Measurements from ENCODE around the gene HLA-E. TPM values are rescaled to one million over a fixed set of nuclear protein-coding genes. Genes with fewer than 3 reads are reported as not detected.
"Not testable (repeated sequence)": the region's sequence is repeated elsewhere in the genome, so short reads cannot be mapped to it uniquely, and the experiment has no call there.

HLA-E gene
- polyA plus RNA-seq, 3 donors: 870 to 944 (median 893) TPM

DNA sequence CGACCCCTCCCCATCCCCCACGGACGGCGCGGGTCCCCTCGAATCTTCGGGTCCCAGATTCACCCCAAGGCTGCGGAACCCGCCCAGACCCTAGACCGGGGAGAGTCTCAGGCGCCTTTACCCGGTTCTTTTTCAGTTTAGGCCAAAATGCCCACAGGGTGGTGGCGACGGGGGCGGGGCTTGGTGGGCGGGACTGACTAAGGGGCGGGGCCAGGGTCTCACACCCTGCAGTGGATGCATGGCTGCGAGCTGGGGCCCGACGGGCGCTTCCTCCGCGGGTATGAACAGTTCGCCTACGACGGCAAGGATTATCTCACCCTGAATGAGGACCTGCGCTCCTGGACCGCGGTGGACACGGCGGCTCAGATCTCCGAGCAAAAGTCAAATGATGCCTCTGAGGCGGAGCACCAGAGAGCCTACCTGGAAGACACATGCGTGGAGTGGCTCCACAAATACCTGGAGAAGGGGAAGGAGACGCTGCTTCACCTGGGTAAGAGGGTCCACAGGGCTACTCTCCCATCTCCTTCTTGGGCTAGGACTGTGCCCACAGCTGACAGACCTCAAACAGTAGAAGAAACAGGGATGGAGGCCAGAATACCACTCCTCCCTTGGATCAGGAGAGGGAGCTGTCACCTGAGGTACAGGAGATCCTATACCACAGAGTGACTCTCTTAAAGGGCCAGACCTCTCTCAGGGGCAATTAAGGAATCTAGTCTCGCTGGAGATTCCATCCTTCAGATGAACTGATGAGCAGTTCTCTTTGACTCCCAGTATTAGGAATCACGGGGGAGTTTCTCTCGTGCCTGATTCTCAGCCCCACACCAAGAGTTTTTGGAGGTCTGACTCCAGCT, 942 bp downstream of the HLA-E start:
- peaks cover 42% of the 10 kb centered on the region for H3K79me2 ChIP-seq (ENCODE audit: insufficient read depth, low read length)
- H2AFZ ChIP-seq (ENCODE audit: insufficient read depth, low read depth, low read length, poor library complexity, severe bottlenecking): no peak overlapping the region
- Mint-ChIP-seq H3K27ac (peak overlapping the region; percentile 94 to 98 (median 97)), H3K27me3 (ENCODE audit: low read depth in 3 of 3) (peaks cover 2 to 10% (median 4%) of the 10 kb centered on the region in 3 donors), H3K9me3 (peaks cover 0 to 5% (median 3%) of the 10 kb centered on the region in 7 donors), H3K36me3 (peaks cover 39 to 47% of the 10 kb centered on the region in 2 donors), H3K4me1 (peaks cover 60% of the 10 kb centered on the region), H3K4me3 (peak overlapping the region; percentile 97 to 99)
- 6% methylated on average over 35 of the region's 38 CpGs for WGBS (ENCODE audit: insufficient coverage)
- intact Hi-C loops (cut with micrococcal nuclease): loop anchor here in 1 of 2 donors (5.0 kb wide), 2 partner anchors 42 to 122 kb away; no protein-coding TSS in a partner anchor
- H3K4me2 ChIP-seq (replicated peaks; ENCODE audit: extremely low read depth, low read length, poor library complexity, severe bottlenecking): peak overlapping the region; percentile 100
- peaks cover 50 to 51% of the 10 kb centered on the region in 2 donors for H3K4me1 ChIP-seq (ENCODE audit: control insufficient read depth in 1 of 2, insufficient read depth in 2 of 2, low read length in 2 of 2)
- TF ChIP-seq, protein P1, sequence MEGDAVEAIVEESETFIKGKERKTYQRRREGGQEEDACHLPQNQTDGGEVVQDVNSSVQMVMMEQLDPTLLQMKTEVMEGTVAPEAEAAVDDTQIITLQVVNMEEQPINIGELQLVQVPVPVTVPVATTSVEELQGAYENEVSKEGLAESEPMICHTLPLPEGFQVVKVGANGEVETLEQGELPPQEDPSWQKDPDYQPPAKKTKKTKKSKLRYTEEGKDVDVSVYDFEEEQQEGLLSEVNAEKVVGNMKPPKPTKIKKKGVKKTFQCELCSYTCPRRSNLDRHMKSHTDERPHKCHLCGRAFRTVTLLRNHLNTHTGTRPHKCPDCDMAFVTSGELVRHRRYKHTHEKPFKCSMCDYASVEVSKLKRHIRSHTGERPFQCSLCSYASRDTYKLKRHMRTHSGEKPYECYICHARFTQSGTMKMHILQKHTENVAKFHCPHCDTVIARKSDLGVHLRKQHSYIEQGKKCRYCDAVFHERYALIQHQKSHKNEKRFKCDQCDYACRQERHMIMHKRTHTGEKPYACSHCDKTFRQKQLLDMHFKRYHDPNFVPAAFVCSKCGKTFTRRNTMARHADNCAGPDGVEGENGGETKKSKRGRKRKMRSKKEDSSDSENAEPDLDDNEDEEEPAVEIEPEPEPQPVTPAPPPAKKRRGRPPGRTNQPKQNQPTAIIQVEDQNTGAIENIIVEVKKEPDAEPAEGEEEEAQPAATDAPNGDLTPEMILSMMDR (IDR thresholded peaks at IDR 0.05): no peak
- H3K27ac ChIP-seq (ENCODE audit: low read depth in 1 of 2, low read length in 2 of 2): peak overlapping the region; percentile 91 to 95
- peak overlapping the region; percentile 99 for H3K9ac ChIP-seq (ENCODE audit: insufficient read depth, low read length, poor library complexity, severe bottlenecking)
- H3K4me3 ChIP-seq (replicated peaks in 1 of 3; ENCODE audit: low read depth in 2 of 3, low read length in 3 of 3): peak overlapping the region; percentile 64 to 99 (median 88)
- peaks cover 59% of the 10 kb centered on the region for H4K20me1 ChIP-seq (ENCODE audit: insufficient read depth, low read length)
- peaks cover 42 to 44% of the 10 kb centered on the region in 2 donors for H3K36me3 ChIP-seq (replicated peaks in 1 of 2; ENCODE audit: control insufficient read depth in 1 of 2, insufficient read depth in 2 of 2, low read length in 2 of 2)
- no peaks in the 10 kb centered on the region for H3K9me3 ChIP-seq (replicated peaks in 1 of 2; ENCODE audit: control insufficient read depth in 1 of 2, insufficient read depth in 1 of 2, low read length in 2 of 2)
- no peaks in the 10 kb centered on the region for H3K27me3 ChIP-seq (ENCODE audit: control insufficient read depth in 2 of 2, insufficient read depth in 2 of 2, low read length in 2 of 2)
- DNase-seq: peak; percentile 53 to 69 (median 64)

GRCh38 chr6:30491291-30491953, 2.1 kb downstream of the HLA-E start:
- Histone ChIP-seq H3K27ac (ENCODE audit: low read depth in 1 of 2, low read length in 2 of 2) (peak overlapping the region; percentile 91 to 95), H3K4me3 (replicated peaks in 1 of 3; ENCODE audit: low read depth in 2 of 3, low read length in 3 of 3) (peak overlapping the region; percentile 64 to 99 (median 88)), H3K36me3 (replicated peaks in 1 of 2; ENCODE audit: control insufficient read depth in 1 of 2, insufficient read depth in 2 of 2, low read length in 2 of 2) (peaks cover 42 to 44% of the 10 kb centered on the region in 2 donors), H3K79me2 (ENCODE audit: insufficient read depth, low read length) (peaks cover 42% of the 10 kb centered on the region), H3K4me2 (replicated peaks; ENCODE audit: extremely low read depth, low read length, poor library complexity, severe bottlenecking) (peak overlapping the region; percentile 100), H4K20me1 (ENCODE audit: insufficient read depth, low read length) (peaks cover 69% of the 10 kb centered on the region), H3K9ac (ENCODE audit: insufficient read depth, low read length, poor library complexity, severe bottlenecking) (peak overlapping the region; percentile 99), H3K4me1 (ENCODE audit: control insufficient read depth in 1 of 2, insufficient read depth in 2 of 2, low read length in 2 of 2) (peaks cover 62 to 63% of the 10 kb centered on the region in 2 donors)
- Mint-ChIP-seq H3K4me1 (peaks cover 71% of the 10 kb centered on the region), H3K27me3 (ENCODE audit: low read depth in 3 of 3) (peaks cover 0 to 10% (median 2%) of the 10 kb centered on the region in 3 donors), H3K27ac (peak overlapping the region in 6 of 7 donors; percentile 62 to 97 (median 92)), H3K4me3 (peak overlapping the region; percentile 97 to 99), H3K36me3 (peaks cover 39 to 47% of the 10 kb centered on the region in 2 donors)
- DNase-seq; H3K27me3 ChIP-seq (ENCODE audit: control insufficient read depth in 2 of 2, insufficient read depth in 2 of 2, low read length in 2 of 2); H2AFZ ChIP-seq (ENCODE audit: insufficient read depth, low read depth, low read length, poor library complexity, severe bottlenecking); H3K9me3 Mint-ChIP-seq; H3K9me3 ChIP-seq (replicated peaks in 1 of 2; ENCODE audit: control insufficient read depth in 1 of 2, insufficient read depth in 1 of 2, low read length in 2 of 2): not testable (repeated sequence)
- 78% methylated on average over 5 of the region's 14 CpGs for WGBS (ENCODE audit: insufficient coverage)
- intact Hi-C loops (cut with micrococcal nuclease): loop anchor here in 1 of 2 donors (5.0 kb wide), 2 partner anchors 41 to 121 kb away; no protein-coding TSS in a partner anchor

Data from CD14-positive monocyte (primary cell).